ENCODE results near the gene RAET1L. TPM values are rescaled to one million over a fixed set of nuclear protein-coding genes. Genes with fewer than 3 reads are reported as not detected.

Gene RAET1L
- total and polyA plus RNA-seq, 10 of the 15 experiments (the other 5 are each of a cell fraction or from before 2014, with no cell fraction given), result not detected

DNA sequence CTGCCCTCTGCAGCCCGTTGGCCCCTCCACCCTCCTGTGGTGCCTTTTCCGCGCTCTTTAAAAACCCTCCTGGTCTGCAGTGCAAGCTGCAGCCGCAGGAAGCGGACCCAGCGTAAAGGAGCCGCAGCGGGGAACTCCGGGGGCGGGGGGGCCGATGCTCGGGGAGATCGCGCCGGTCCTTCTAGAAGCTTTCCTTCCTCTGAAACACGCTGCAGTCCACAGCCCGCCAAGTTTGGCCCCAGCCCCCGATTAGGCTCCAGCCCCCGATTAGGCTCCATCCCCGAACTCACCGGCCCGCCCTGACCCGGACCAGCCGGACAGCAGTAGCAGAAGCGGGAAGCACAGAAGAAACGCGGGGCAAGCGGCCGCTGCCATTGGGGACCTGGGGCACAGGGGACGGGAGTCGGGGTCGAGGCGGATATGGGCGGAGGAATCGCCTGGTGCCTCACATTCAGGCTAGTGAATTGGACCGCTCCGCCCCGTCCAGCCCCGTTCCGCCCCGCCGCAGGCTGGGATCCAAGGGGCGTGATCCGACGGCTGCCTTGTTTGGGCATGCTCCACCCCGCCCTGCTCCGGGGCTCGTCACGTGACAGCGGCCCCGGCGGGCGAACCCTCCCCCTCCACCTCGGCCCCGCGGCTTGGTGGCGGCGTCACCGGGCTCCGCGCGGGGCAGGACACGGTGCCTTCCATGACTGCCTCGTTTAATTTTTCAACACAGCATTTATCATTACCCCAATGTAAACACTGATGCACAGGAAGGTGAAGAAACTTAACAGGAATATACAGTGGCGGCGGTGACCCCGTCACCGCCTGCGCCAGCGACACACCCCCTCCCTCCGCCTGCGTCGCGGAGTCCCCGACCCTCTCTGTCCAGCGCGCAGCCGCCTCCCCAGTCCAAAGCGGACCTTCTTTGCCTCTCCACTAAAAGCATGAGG is 20.3 kb downstream of the RAET1L start:
- POLR2A ChIA-PET, result no interaction called here
- RAD21 ChIA-PET (ENCODE audit: unreplicated experiment), result no interaction called here
- peaks cover 35% of the 10 kb centered on the region for H3K4me1 ChIP-seq (ENCODE audit: control insufficient read depth, insufficient read depth, low read length)
- TF ChIP-seq, protein P1, sequence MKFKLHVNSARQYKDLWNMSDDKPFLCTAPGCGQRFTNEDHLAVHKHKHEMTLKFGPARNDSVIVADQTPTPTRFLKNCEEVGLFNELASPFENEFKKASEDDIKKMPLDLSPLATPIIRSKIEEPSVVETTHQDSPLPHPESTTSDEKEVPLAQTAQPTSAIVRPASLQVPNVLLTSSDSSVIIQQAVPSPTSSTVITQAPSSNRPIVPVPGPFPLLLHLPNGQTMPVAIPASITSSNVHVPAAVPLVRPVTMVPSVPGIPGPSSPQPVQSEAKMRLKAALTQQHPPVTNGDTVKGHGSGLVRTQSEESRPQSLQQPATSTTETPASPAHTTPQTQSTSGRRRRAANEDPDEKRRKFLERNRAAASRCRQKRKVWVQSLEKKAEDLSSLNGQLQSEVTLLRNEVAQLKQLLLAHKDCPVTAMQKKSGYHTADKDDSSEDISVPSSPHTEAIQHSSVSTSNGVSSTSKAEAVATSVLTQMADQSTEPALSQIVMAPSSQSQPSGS (IDR thresholded peaks at IDR 0.05; ENCODE audit: low read length), result no peak
- no peak; the same call in 1 of the 2 replicates for TF ChIP-seq ATF7 (IDR thresholded peaks at IDR 0.05; ENCODE audit: low read depth)
- TF ChIP-seq, protein P2, sequence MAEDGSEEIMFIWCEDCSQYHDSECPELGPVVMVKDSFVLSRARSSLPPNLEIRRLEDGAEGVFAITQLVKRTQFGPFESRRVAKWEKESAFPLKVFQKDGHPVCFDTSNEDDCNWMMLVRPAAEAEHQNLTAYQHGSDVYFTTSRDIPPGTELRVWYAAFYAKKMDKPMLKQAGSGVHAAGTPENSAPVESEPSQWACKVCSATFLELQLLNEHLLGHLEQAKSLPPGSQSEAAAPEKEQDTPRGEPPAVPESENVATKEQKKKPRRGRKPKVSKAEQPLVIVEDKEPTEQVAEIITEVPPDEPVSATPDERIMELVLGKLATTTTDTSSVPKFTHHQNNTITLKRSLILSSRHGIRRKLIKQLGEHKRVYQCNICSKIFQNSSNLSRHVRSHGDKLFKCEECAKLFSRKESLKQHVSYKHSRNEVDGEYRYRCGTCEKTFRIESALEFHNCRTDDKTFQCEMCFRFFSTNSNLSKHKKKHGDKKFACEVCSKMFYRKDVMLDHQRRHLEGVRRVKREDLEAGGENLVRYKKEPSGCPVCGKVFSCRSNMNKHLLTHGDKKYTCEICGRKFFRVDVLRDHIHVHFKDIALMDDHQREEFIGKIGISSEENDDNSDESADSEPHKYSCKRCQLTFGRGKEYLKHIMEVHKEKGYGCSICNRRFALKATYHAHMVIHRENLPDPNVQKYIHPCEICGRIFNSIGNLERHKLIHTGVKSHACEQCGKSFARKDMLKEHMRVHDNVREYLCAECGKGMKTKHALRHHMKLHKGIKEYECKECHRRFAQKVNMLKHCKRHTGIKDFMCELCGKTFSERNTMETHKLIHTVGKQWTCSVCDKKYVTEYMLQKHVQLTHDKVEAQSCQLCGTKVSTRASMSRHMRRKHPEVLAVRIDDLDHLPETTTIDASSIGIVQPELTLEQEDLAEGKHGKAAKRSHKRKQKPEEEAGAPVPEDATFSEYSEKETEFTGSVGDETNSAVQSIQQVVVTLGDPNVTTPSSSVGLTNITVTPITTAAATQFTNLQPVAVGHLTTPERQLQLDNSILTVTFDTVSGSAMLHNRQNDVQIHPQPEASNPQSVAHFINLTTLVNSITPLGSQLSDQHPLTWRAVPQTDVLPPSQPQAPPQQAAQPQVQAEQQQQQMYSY (CRISPR knock-in tag; IDR thresholded peaks at IDR 0.05), result peak; percentile 79; the same call in 1 of the 2 replicates
- TF ChIP-seq, protein P3, sequence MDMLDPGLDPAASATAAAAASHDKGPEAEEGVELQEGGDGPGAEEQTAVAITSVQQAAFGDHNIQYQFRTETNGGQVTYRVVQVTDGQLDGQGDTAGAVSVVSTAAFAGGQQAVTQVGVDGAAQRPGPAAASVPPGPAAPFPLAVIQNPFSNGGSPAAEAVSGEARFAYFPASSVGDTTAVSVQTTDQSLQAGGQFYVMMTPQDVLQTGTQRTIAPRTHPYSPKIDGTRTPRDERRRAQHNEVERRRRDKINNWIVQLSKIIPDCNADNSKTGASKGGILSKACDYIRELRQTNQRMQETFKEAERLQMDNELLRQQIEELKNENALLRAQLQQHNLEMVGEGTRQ (IDR thresholded peaks at IDR 0.05; ENCODE audit: borderline replicate concordance, low read depth, low read length), result peak; percentile 81
- TF ChIP-seq, protein P4, sequence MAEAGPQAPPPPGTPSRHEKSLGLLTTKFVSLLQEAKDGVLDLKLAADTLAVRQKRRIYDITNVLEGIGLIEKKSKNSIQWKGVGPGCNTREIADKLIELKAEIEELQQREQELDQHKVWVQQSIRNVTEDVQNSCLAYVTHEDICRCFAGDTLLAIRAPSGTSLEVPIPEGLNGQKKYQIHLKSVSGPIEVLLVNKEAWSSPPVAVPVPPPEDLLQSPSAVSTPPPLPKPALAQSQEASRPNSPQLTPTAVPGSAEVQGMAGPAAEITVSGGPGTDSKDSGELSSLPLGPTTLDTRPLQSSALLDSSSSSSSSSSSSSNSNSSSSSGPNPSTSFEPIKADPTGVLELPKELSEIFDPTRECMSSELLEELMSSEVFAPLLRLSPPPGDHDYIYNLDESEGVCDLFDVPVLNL (IDR thresholded peaks at IDR 0.05; ENCODE audit: low read depth, low read length), result no peak
- TF ChIP-seq ZNF207 (IDR thresholded peaks at IDR 0.05; ENCODE audit: borderline replicate concordance), result no peak
- TF ChIP-seq RCOR1 (conservative IDR thresholded peaks at IDR 0.05; ENCODE audit: low read depth, low read length), result no peak
- no peak for TF ChIP-seq ASH2L (IDR thresholded peaks at IDR 0.05; ENCODE audit: borderline replicate concordance, low read depth)
- TF ChIP-seq, protein P5, sequence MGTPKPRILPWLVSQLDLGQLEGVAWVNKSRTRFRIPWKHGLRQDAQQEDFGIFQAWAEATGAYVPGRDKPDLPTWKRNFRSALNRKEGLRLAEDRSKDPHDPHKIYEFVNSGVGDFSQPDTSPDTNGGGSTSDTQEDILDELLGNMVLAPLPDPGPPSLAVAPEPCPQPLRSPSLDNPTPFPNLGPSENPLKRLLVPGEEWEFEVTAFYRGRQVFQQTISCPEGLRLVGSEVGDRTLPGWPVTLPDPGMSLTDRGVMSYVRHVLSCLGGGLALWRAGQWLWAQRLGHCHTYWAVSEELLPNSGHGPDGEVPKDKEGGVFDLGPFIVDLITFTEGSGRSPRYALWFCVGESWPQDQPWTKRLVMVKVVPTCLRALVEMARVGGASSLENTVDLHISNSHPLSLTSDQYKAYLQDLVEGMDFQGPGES (IDR thresholded peaks at IDR 0.05), result no peak

More for the DNA sequence above, 20.3 kb downstream of the RAET1L start:
- H3K27ac ChIP-seq (ENCODE audit: control insufficient read depth, insufficient read depth), result no peak overlapping the region
- 5% methylated on average over 63 of the region's 79 CpGs for WGBS (ENCODE audit: insufficient coverage, insufficient replicate concordance, low lambda C conversion rate, missing lambda C conversion rate)
- ChIA-PET CTCF (interaction anchor here (1.1 kb wide), 1 partner anchor 12 kb away, joined by 6 read pairs; no protein-coding TSS in a partner anchor), SMC1A (ENCODE audit: uncharacterized antibody, unreplicated experiment) (no interaction called here)
- peaks cover 8% of the 10 kb centered on the region; the same call in 2 of the 3 replicates for H3K9me3 ChIP-seq (replicated peaks; ENCODE audit: control insufficient read depth, insufficient read depth, low read length)
- ATAC-seq (peak; percentile 84), DNase-seq (ENCODE audit: low read depth, low spot score) (no peak), FAIRE-seq (no peak)
- peak overlapping the region; percentile 97 for H3K4me2 ChIP-seq (ENCODE audit: control insufficient read depth, insufficient read depth)
- in situ Hi-C loops (cut with MboI) (loop anchor here (5.0 kb wide), 1 partner anchor 68 kb away; no protein-coding TSS in a partner anchor), intact Hi-C loops (cut with micrococcal nuclease; ENCODE audit: unreplicated experiment) (no loop called here)
- peak overlapping the region; percentile 73 for H3K4me3 ChIP-seq
- H3K36me3 ChIP-seq (ENCODE audit: control insufficient read depth in 2 of 2, insufficient read depth in 2 of 2, low read length in 1 of 2), result no peaks in the 10 kb centered on the region
- H3K9ac ChIP-seq (ENCODE audit: control insufficient read depth, insufficient read depth, low read length), result peak overlapping the region; percentile 51; the same call in 1 of the 2 replicates
- no peaks in the 10 kb centered on the region; a peak in 2 of 4 replicates for H3K27me3 ChIP-seq (replicated peaks in 1 of 2; ENCODE audit: control insufficient read depth in 2 of 2, insufficient read depth in 2 of 2, low read length in 1 of 2)
- H3K79me2 ChIP-seq (ENCODE audit: control insufficient read depth, insufficient read depth, low read length), result no peaks in the 10 kb centered on the region
- no peaks in the 10 kb centered on the region; the same call in 1 of the 2 replicates for H4K20me1 ChIP-seq (ENCODE audit: control insufficient read depth, insufficient read depth)
- BruUV-seq (replicated peaks), result no TSS peak
- peak overlapping the region; percentile 85 for H2AFZ ChIP-seq (ENCODE audit: control insufficient read depth, low read depth, low read length)
